COLO668 (cell line): ENCODE results near the gene COL5A3.
"Not testable (repeated sequence)": the region's sequence is repeated elsewhere in the genome, so short reads cannot be mapped to it uniquely, and the experiment has no call there.

ENCODE experiments used
- DNase-seq: peaks from one replicate; lab custom pipeline; 2025; ENCODE audit not compliant: unreplicated experiment; lab: John Stamatoyannopoulos, UW

COL5A3 gene

GRCh38 chr19:9972103-9972502 is 38.2 kb downstream of the COL5A3 start:
- no peak for DNase-seq

GRCh38 chr19:9971166-9971897 is 39.0 kb downstream of the COL5A3 start:
- DNase-seq: no peak

- no peak for DNase-seq
These were observed 39.8 kb downstream of the COL5A3 start for GRCh38 chr19:9970481-9970880.

GRCh38 chr19:9969688-9969975 is 40.7 kb downstream of the COL5A3 start:
- no peak for DNase-seq

GRCh38 chr19:9968820-9969687 is 41.2 kb downstream of the COL5A3 start:
- DNase-seq: no peak

- DNase-seq: no peak
These were observed 43.0 kb downstream of the COL5A3 start for GRCh38 chr19:9967326-9967725.

- DNase-seq: no peak
These were observed 43.9 kb downstream of the COL5A3 start for GRCh38 chr19:9966448-9966847.

- no peak for DNase-seq
These were observed 44.3 kb downstream of the COL5A3 start for GRCh38 chr19:9966024-9966423.

- DNase-seq: no peak
These were observed 47.5 kb downstream of the COL5A3 start for GRCh38 chr19:9962623-9963290.

- no peak for DNase-seq
These were observed 49.2 kb downstream of the COL5A3 start for GRCh38 chr19:9961103-9961502.

GRCh38 chr19:9958379-9958821 is 51.9 kb downstream of the COL5A3 start:
- no peak for DNase-seq

- DNase-seq: no peak
These were observed 53.3 kb downstream of the COL5A3 start for GRCh38 chr19:9956956-9957355.

- no peak for DNase-seq
These were observed 56.3 kb downstream of the COL5A3 start for GRCh38 chr19:9953802-9954542.

GRCh38 chr19:9952276-9952675 is 58.0 kb downstream of the COL5A3 start:
- no peak for DNase-seq

GRCh38 chr19:9947441-9947840 is 62.9 kb downstream of the COL5A3 start:
- DNase-seq: no peak

GRCh38 chr19:9946528-9947125 is 63.7 kb downstream of the COL5A3 start:
- DNase-seq: not testable (repeated sequence)

GRCh38 chr19:9945319-9945966 is 64.9 kb downstream of the COL5A3 start:
- DNase-seq: no peak

- DNase-seq: no peak
These were observed 66.6 kb downstream of the COL5A3 start for GRCh38 chr19:9943744-9944143.

- no peak for DNase-seq
These were observed 68.6 kb downstream of the COL5A3 start for GRCh38 chr19:9941671-9942070.

GRCh38 chr19:9941231-9941630 is 69.1 kb downstream of the COL5A3 start:
- DNase-seq: no peak
